Smooth muscle cell (in vitro differentiated cells): ENCODE measurements around the gene BTF3. TPM values are rescaled to one million over a fixed set of nuclear protein-coding genes. Genes with fewer than 3 reads are reported as not detected.

Source experiments
- DNase-seq: peaks from one replicate; lab custom pipeline; 2025; ENCODE audit not compliant: unreplicated experiment; lab: John Stamatoyannopoulos, UW
- H2AFZ ChIP-seq: fragments of 200-600 bp; sonication (generic); 2 replicates; pipeline ENCODE4 v1.6.0; 2016; ENCODE audit warnings: antibody characterized with exemption, low read depth, mild to moderate bottlenecking
- H3F3A ChIP-seq: fragments of 200-600 bp; sonication (generic); 2 replicates; pipeline ENCODE4 v1.6.0; 2017; ENCODE audit warnings: antibody characterized with exemption, low read depth
- H3K27ac ChIP-seq: fragments of 200-600 bp; sonication (generic); 2 replicates; pipeline ENCODE4 v1.5.1; 2016; ENCODE audit warnings: low read depth, mild to moderate bottlenecking
- H3K27me3 ChIP-seq: fragments of 200-600 bp; sonication (generic); 2 replicates; pipeline ENCODE4 v1.6.1; 2016; ENCODE audit warnings: low read depth, mild to moderate bottlenecking
- H3K36me3 ChIP-seq: fragments of 200-600 bp; sonication (generic); 2 replicates; pipeline ENCODE4 v1.5.1; 2016; ENCODE audit warnings: low read depth
- H3K4me1 ChIP-seq: fragments of 200-600 bp; sonication (generic); 2 replicates; pipeline ENCODE4 v1.5.1; 2016; ENCODE audit warnings: low read depth
- H3K4me2 ChIP-seq: fragments of 200-600 bp; sonication (generic); 2 replicates; pipeline ENCODE4 v1.6.0; 2016; ENCODE audit warnings: mild to moderate bottlenecking
- H3K4me3 ChIP-seq: fragments of 200-600 bp; sonication (generic); 2 replicates; pipeline ENCODE4 v1.5.1; 2016; ENCODE audit warnings: mild to moderate bottlenecking
- H3K79me2 ChIP-seq: fragments of 200-600 bp; sonication (generic); 2 replicates; pipeline ENCODE4 v1.6.0; 2016; ENCODE audit warnings: low read depth, mild to moderate bottlenecking
- H3K9ac ChIP-seq: fragments of 200-600 bp; sonication (generic); 2 replicates; pipeline ENCODE4 v1.6.0; 2016; ENCODE audit warnings: low read depth
- H3K9me3 ChIP-seq: fragments of 200-600 bp; sonication (generic); replicated peaks from 2 replicates; pipeline ENCODE4 v1.5.1; 2016; ENCODE audit warnings: low read depth
- H4K20me1 ChIP-seq: fragments of 200-600 bp; sonication (generic); 2 replicates; pipeline ENCODE4 v1.6.0; 2016; ENCODE audit warnings: low read depth
- WGBS: methylation state at CpG from one replicate; pipeline ENCODE4 v1.1.7; 2016; ENCODE audit warnings: low lambda C conversion rate; 5-methylcytosine and 5-hydroxymethylcytosine counted together
- polyA plus RNA-seq: library from polyadenylated mRNA; unstranded; fragments of >200 nt; fragmentation: Nextera tagmentation; extraction: Ambion mirVana; gene quantifications from 2 replicates; pipeline ENCODE4 v1.2.1, GENCODE V29; 2016
- total RNA-seq: library from RNA; depleted of rRNA; stranded (reverse); fragments of >200 nt; gene quantifications from 2 replicates; pipeline ENCODE4 v1.2.3, GENCODE V29; 2014
- TF ChIP-seq, protein P1 (sequence below): fragments of 200-600 bp; sonication (generic); IDR thresholded peaks from 2 replicates; pipeline ENCODE4 v1.5.1; 2017; ENCODE audit warnings: borderline replicate concordance, mild to moderate bottlenecking, antibody characterized with exemption; ENCODE audit not compliant: insufficient read depth, poor library complexity, severe bottlenecking

BTF3 gene
- total and polyA plus RNA-seq, 2 experiments from 2014 or later: 409 to 546 TPM

DNA sequence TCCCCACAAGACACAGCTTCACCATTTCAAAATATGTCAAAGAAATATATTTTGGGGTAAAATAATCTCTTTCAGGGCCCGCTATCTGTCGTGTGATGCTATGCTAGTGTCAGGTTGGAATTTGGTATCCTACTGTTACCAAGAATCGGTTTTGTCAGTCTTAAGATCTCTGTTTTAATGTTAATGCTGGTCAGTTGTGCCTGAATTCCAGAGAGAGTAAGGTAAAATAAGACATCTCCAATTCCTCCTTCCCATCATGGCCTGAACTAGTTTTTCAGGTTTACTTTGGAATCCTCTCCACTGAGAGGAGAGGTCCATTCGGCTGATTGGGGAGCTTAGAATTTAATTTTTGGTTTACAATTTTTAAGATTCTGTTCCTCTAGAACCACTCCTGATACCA, 10.4 kb upstream of the BTF3 start:
- Histone ChIP-seq H3K9ac (no peak overlapping the region), H3K27me3 (no peaks in the 10 kb centered on the region), H3K4me3 (no peak overlapping the region), H3K4me1 (no peaks in the 10 kb centered on the region), H3K36me3 (no peaks in the 10 kb centered on the region), H3K4me2 (no peak overlapping the region), H3K27ac (no peak overlapping the region), H3K79me2 (no peaks in the 10 kb centered on the region), H2AFZ (no peak overlapping the region), H4K20me1 (no peaks in the 10 kb centered on the region), H3K9me3 (no peaks in the 10 kb centered on the region), H3F3A (no peaks in the 10 kb centered on the region)
- TF ChIP-seq, protein P1, sequence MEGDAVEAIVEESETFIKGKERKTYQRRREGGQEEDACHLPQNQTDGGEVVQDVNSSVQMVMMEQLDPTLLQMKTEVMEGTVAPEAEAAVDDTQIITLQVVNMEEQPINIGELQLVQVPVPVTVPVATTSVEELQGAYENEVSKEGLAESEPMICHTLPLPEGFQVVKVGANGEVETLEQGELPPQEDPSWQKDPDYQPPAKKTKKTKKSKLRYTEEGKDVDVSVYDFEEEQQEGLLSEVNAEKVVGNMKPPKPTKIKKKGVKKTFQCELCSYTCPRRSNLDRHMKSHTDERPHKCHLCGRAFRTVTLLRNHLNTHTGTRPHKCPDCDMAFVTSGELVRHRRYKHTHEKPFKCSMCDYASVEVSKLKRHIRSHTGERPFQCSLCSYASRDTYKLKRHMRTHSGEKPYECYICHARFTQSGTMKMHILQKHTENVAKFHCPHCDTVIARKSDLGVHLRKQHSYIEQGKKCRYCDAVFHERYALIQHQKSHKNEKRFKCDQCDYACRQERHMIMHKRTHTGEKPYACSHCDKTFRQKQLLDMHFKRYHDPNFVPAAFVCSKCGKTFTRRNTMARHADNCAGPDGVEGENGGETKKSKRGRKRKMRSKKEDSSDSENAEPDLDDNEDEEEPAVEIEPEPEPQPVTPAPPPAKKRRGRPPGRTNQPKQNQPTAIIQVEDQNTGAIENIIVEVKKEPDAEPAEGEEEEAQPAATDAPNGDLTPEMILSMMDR: no peak
- DNase-seq: no peak
- 57% methylated on average over 4 of the region's 4 CpGs for WGBS

DNA sequence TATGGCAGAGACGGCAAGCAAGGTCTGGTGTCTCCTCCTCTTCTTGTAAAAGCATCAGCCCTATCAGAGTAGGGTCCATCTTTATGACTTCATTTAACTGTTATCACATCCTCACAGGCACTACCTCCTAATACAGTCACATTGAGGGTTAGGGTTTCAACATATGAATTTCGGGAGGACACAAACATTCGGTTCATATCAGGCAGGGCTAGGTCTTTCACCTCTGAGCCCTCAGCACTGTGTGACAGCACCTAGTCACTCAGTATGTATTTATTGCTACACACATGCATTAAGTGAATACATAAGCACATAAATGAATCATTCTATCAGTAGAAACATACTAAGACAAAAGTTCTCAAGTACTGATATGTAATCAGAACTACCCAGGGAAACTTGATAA, 9.4 kb upstream of the BTF3 start:
- H3K4me1 ChIP-seq: no peaks in the 10 kb centered on the region
- no peaks in the 10 kb centered on the region for H3F3A ChIP-seq
- no peaks in the 10 kb centered on the region for H3K9me3 ChIP-seq
- H3K4me3 ChIP-seq: no peak overlapping the region
- DNase-seq: no peak
- no peak overlapping the region for H3K9ac ChIP-seq
- TF ChIP-seq, protein P1: no peak
- H4K20me1 ChIP-seq: no peaks in the 10 kb centered on the region
- no peaks in the 10 kb centered on the region for H3K27me3 ChIP-seq
- H3K36me3 ChIP-seq: no peaks in the 10 kb centered on the region
- no peak overlapping the region for H3K27ac ChIP-seq
- H3K4me2 ChIP-seq: no peak overlapping the region
- no peak overlapping the region for H2AFZ ChIP-seq
- no peaks in the 10 kb centered on the region for H3K79me2 ChIP-seq
- WGBS: 77% methylated on average over 3 of the region's 3 CpGs

DNA sequence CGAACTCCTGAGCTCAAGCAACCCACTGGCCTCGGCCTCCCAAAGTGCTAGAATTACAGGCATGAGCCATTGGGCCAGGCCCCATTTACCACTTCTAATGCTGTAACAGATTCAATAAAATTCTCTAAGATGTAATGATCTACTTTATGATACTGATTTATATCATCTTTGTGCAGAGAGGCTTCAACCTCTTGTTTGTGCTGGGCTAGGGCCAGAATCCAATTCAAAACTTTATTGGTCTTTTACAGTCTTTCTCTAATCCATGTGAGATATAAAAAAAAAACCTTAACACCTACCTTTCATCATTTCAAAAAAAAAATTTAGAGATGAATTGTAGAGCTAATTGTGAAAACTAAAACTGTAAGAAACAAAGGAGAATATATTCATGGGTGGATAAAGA, 8.2 kb upstream of the BTF3 start:
- H3K4me3 ChIP-seq: no peak overlapping the region
- no peak overlapping the region for H2AFZ ChIP-seq
- no peaks in the 10 kb centered on the region for H3K4me1 ChIP-seq
- H3K4me2 ChIP-seq: no peak overlapping the region
- H3K9ac ChIP-seq: no peak overlapping the region
- H3F3A ChIP-seq: no peaks in the 10 kb centered on the region
- no peak for DNase-seq
- H3K27me3 ChIP-seq: no peaks in the 10 kb centered on the region
- no peaks in the 10 kb centered on the region for H3K36me3 ChIP-seq
- WGBS: 85% methylated on average over 2 of the region's 2 CpGs
- TF ChIP-seq, protein P1: no peak
- no peaks in the 10 kb centered on the region for H3K79me2 ChIP-seq
- no peak overlapping the region for H3K27ac ChIP-seq
- H4K20me1 ChIP-seq: no peaks in the 10 kb centered on the region
- no peaks in the 10 kb centered on the region for H3K9me3 ChIP-seq

DNA sequence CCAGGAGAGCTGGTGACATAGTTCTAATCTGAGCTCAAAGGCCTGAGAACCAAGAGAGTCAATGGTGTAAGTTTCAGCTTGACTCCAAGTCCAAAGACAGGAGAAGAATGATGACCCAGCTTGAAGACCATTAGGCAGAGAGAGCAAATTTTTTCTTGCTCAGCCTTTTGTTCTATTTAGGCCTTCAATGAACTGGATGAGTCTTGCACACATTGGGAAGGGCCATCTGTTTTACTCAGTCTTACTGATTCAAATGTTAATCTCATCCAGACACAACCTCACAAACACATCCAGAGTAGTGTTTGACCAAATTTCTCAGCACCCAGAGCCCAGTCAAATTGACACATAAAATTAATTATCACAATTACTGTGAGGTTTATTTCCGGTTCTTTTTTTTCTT, 7.1 kb upstream of the BTF3 start:
- Histone ChIP-seq H3K27me3 (no peaks in the 10 kb centered on the region), H3K9me3 (no peaks in the 10 kb centered on the region), H4K20me1 (no peaks in the 10 kb centered on the region), H3F3A (no peaks in the 10 kb centered on the region), H3K4me3 (no peak overlapping the region), H3K27ac (no peak overlapping the region), H3K9ac (no peak overlapping the region), H3K79me2 (no peaks in the 10 kb centered on the region), H3K4me1 (peaks cover 2% of the 10 kb centered on the region), H3K36me3 (no peaks in the 10 kb centered on the region), H2AFZ (no peak overlapping the region), H3K4me2 (no peak overlapping the region)
- 83% methylated on average over 1 of the region's 1 CpG for WGBS
- DNase-seq: no peak
- TF ChIP-seq, protein P1: no peak
